GM12878 (cell line): ENCODE data around the gene UNC93B1.

ENCODE experiments used
- CREB1 ChIP-seq: IDR thresholded peaks from 2 replicates; pipeline ENCODE4 v1.6.1; 2012; ENCODE audit warnings: low read depth, mild to moderate bottlenecking, inconsistent platforms
- EZH2 ChIP-seq: IDR thresholded peaks from 2 replicates; pipeline ENCODE4 v1.6.1; 2012; ENCODE audit warnings: low read depth, mild to moderate bottlenecking, control low read depth, inconsistent platforms, low read length, borderline replicate concordance; ENCODE audit not compliant: control insufficient read depth
- JUNB ChIP-seq: IDR thresholded peaks from 2 replicates; pipeline ENCODE4 v1.6.1; 2016; ENCODE audit warnings: antibody characterized with exemption, mild to moderate bottlenecking
- NR2C2 ChIP-seq: IDR thresholded peaks from 2 replicates; pipeline ENCODE4 v1.6.1; 2011; ENCODE audit warnings: borderline replicate concordance, low read depth; ENCODE audit not compliant: control insufficient read depth, insufficient read length
- POLR2A ChIP-seq: IDR thresholded peaks from 2 replicates; pipeline ENCODE4 v1.6.1; 2011; ENCODE audit warnings: low read depth, mild to moderate bottlenecking, low read length
- POLR2AphosphoS5 ChIP-seq: IDR thresholded peaks from 2 replicates; pipeline ENCODE4 v1.6.1; 2011; ENCODE audit warnings: mild to moderate bottlenecking, low read length, inconsistent platforms

DNA sequence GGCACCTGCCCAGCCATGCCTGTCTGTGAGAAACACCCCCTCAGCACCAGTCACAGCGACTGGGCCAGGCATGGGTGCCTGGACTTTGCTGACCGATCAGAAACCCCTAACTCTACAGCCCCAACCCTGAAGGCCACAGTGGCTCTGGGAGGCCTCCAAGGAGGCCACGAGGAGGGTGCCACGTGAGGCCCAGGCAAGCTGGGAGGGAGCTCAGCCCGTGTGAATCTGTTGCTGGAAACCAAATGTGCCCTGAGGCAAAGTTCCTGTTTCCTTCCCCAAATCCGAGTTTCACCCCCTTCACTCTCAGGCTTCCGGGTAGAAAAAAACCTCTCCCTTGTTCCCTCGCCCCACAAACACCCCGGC is 1.3 kb downstream of the UNC93B1 start:
- TF ChIP-seq EZH2 (no peak), NR2C2 (no peak), POLR2A (0 out of 2 replicates have a peak, but pooled peaks have one; percentile 37), CREB1 (no peak), JUNB (no peak), POLR2AphosphoS5 (no peak)
